ENCODE data around the gene SOCS3.
A peak's percentile ranks its signal among the peaks of the same experiment; 100 is the strongest.

SOCS3 gene, protein sequence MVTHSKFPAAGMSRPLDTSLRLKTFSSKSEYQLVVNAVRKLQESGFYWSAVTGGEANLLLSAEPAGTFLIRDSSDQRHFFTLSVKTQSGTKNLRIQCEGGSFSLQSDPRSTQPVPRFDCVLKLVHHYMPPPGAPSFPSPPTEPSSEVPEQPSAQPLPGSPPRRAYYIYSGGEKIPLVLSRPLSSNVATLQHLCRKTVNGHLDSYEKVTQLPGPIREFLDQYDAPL
- 421 to 744 reads per million in 2 donors for total RNA-seq

DNA sequence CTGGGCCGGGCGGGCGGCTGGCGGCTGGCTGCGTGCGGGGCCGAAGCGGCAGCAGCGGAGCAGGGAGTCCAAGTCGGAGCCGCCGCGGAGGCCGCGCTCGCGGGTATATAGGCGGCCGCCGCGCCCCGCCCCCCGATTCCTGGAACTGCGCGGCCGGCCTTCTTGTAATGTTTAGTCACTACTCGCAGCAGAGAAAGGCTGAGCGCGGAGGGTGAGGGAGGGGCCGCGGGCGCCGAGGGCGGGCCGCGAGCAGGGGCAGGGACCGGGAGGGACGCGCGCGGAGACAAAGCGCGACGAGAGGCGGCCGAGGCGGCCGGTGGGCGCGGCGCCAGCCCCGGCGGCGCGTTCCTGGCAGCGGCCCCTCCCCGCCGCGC, at the start of gene SOCS3:
SOCS3 (minus strand) TSS at position 81 of the 374 bp plus-strand sequence. CDS start 982 bp downstream, outside the sequence.
- peak; percentile 87 to 99 (median 95) for DNase-seq

GRCh38 chr17:78409191-78409928, 49.5 kb upstream of the SOCS3 start:
- DNase-seq, result no peak

DNA sequence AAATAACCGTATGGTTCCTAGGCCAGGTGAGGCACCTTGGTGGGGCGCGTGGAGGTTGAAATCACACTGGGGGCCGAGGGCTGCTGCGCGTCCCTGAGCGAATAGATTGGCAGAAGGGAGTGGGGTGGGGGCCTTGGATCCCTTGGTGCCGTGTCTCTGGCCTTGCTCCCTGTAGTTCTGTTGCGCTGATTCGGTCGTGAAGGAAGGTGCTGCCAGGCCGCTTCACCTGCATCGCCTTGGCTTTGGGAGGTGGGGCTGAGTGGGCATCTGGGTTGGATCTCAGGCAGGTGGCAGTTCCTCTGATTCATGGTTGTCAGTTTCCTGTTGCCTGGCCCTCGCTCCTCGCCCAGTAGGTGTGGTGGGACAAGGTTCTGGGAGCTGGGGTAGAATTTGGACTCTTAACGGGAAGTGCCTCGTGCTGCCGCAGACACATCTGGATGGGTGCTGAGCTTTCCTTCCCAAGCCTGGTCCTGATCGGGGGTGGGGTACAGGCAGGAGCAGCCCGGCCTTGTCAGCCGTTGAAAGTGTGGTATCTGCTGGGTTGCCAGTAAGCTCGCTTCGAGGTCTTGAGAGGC, 48.7 kb upstream of the SOCS3 start:
- DNase-seq, result no peak

- no peak for DNase-seq
Measured at GRCh38 chr17:78407387-78408000, 47.6 kb upstream of the SOCS3 start.

- no peak for DNase-seq
Measured at GRCh38 chr17:78406920-78407319, 47.0 kb upstream of the SOCS3 start.

DNA sequence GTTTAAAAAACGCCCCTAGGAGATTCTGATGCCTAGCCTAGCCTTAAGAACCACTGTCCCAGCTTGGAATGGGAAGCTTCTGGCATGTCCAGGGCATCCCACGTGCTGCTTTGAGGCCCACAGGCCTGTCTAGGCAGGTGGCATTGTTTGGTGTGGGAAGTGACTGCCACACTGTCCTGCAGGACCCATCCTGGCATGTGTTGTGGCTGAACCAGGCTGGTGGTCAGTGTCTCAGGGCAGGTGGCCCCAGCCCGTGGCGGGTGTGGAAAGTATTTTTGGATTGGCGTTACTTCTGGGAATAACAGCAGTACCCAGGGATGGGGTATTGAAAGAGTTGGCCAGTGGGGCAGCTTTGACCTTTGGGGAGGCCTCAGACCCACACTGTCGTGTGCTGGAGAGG, 46.5 kb upstream of the SOCS3 start:
- DNase-seq, result no peak

DNA sequence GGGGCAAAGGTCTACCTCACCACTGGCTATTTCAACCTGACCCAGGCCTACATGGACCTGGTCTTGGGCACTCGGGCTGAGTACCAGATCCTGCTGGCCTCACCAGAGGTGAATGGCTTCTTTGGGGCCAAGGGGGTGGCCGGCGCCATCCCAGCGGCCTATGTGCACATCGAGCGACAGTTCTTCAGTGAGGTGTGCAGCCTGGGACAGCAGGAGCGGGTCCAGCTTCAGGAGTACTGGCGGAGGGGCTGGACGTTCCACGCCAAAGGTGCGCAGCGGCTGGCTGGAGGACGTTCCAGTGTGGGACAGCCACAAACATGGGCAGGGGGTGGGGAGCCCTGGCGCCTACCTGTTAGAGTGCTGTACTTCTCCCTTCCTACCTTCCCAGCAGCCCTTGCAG, 43.9 kb upstream of the SOCS3 start:
- DNase-seq, result no peak

- DNase-seq, result no peak
Measured at GRCh38 chr17:78401891-78402290, 42.0 kb upstream of the SOCS3 start.

DNA sequence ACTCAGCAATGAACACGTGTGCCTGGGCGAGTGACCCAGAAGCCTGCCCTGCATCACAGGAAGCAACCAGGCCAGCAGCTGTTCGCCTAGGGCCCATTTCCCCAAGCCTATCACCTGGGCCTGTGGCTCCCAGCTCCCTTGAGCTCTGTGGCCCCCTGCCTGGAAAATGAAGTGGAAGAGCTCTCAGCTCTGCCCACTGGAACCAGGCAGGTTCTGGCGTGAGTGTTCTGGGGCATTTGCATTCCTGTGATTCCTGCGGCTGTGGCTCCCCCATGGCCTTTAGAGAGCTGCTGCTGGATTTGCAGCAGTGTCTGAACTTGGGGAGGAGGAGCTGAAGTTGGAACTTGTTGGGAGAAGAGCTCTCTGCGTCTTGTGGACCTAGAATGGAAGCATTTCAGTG, 41.4 kb upstream of the SOCS3 start:
- DNase-seq, result no peak

DNA sequence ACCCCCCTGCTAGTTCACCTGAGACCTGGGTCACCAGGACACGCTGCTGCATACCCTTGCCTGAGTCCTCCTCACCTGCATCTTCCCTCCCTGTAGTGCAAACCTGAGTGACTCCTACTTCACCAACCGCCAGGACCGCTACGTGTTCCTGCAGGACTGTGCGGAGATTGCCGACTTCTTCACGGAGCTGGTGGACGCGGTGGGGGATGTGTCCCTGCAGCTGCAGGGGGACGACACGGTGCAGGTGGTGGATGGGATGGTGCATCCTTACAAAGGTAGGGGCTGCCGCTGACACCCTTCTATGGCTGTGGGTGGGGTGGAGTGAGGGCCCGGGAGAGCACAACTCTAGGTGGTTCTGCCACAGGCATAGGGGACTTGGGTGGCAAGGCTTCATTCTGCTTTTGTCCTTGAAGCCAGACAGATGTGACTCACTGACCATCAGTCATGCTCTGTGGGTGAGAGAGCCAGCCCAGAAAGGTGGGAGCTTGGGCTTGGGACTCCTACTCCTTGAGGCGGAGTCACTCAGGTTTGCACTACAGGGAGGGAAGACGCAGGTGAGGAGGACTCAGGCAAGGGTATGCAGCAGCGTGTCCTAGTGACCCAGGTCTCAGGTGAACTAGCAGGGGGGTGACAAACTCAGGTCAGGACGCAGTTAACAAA, 40.8 kb upstream of the SOCS3 start:
- DNase-seq, result no peak

GRCh38 chr17:78399693-78400144, 39.8 kb upstream of the SOCS3 start:
- no peak for DNase-seq

DNA sequence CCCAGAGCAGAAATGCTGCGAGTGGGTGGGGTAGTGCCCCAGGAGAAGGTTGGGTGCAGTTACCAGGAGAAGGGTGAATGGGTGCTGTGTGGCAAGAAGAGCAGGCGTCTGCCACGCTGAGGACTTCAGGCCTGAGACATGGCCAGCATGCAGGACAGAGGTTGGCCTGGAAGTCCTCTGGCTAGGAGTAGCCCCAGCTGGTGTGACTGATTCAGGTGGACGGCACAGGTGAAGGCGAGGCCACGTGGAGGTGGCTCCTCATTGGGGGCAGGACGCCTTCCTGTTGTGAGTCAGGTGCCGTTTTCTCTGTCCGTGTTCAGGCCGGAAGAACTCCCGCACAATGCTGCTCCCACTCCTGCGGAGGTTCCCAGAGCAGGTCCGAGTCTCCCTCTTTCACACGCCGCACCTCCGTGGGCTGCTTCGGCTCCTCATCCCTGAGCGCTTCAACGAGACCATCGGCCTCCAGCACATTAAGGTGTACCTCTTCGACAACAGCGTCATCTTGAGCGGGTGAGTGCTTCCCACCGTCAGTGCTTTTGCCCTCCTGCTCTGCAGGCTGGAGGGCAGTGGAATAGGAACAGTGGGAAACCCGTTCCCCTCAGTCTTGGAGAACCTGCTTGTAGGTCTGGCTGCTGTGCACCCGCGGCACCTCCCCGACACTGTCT, 39.3 kb upstream of the SOCS3 start:
- no peak for DNase-seq

DNA sequence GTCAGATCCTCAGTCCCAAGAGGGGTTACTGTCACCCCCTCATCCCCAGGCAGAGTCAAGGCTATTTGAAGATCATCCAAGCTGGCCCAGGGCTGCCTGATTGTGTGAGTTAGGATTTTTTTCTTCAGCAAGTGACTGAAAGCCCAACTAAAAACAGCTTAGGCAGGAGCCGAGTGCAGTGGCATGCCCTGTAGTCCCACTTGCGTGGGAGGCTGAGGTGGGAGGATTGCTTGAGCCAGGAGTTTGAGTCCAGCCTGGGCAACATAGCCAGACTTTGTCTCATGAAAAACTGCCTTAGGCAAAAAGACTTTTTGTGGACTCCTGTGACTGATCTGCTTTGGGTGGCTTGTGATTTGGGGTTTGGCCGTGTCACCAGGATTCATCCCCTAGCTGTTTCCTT, 38.5 kb upstream of the SOCS3 start:
- no peak for DNase-seq

DNA sequence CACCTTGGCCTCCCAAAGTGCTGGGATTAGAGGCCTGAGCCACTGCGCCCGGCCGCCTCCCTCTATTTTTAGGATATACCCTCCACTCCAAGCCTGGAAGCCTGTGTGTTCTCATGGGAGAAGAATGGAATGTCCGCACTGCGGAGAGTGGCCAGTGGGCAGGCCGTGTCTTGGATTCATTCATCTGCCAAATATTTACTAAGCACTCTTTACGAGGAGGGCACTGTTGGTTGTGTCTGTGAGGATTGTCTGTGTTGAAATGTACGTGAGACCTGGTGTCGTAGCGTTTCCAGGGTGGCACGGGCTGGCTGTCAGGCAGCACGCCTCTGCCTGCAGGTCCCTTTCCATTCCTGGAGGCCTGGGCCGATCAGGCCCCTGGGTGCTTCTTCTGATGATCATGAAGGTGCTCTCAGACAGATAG, 37.8 kb upstream of the SOCS3 start:
- no peak for DNase-seq

DNA sequence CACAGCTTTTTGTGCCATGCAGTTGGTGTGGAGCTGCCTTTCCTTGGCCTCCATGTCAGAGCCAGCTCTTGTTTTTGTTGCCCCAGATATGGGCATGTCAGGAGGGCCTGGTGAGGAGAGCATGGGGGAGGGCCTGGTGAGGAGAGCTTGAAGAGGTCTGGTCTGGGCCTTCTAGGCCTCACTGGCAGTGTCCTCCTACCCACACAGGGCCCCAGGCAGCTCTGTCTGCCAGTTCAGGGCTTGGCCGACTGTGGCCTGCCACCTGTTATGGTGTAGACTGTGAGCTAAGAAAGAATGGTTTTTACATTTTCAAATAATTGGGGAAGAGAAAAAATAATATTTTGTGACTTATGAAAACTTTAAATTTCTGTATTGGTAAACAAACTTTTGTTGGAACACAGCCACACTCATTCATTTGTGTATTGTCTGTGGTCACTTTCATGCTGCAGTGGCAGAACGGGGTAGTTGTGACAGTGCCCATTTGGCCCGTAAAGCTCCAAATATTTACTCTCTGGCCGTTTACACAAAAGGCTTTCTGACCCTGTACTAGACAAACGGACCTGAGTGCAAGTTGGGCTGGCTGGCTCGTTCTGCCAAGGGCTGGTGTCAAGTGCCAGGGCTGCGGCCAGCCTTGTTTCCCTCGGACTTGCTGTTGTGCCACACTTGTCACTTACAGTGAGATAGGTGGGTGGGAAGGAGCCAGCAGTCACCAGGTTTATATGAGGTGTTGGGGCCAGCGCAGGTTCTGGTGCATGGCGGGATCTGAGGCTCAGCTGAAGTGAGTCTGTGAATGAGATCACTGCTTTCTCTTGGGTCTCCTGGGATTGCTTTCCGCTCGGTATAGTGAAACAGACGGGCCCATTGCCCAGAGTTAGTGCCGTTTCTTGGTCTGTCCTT, 36.8 kb upstream of the SOCS3 start:
- DNase-seq, result no peak

DNA sequence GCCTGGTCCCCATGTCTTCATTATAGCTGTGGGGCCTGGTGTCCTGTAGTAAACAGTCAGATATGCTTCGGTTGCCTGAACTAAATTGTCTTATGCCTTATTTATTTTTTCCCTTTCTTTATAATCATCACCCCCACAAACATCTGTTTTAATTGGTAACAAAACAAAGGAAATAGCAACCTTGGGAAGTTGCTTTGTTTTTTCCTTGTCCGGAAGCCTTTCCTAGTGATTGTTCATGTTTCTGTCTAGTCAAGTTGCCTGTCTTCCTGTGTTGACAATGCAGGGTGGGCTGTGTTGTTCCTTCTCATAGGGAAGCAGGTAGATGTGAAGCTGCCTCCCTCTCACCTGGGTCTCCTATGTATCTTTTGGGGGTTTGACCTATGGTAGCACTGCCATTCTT, 35.3 kb upstream of the SOCS3 start:
- no peak for DNase-seq

GRCh38 chr17:78394209-78394608, 34.3 kb upstream of the SOCS3 start:
- DNase-seq, result no peak

DNA sequence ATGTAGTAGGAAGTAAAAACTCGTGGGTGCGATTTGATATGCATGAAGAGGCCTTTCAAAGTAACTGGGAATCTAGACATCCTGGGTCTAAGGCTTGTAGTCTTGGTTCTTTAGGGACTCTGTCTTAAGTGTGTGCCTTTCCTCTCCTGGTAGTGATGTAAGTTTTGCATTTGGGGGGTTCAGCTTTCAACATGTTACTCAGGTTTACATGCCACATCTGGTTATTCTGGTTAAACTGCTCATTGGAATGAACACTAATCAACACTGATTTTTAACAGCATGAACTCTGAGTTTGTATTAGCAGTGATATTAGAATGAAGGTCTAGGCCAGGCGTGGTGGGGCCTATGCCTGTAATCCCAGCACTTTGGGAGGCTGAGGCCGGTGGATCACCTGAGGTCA, 33.7 kb upstream of the SOCS3 start:
- no peak for DNase-seq

DNA sequence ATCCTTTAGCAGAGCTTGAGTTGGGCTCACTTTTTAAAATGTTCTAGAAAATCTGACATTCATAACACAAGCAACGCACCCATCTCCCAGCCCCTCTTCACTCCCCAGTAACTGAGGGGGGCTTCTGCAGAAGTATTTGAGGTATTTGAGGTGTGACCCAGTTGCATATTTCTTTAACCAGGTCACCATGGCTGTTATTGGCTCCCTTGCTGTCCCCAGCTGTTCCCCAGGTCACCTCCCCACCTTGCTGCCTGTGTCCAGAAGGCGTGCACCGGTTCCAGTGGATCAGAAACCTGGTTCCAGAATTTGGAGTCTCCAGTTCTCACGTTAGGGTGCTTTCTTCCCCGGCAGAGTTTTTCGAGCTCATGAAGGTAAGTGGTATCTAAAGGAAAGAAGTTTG, 32.4 kb upstream of the SOCS3 start:
- DNase-seq, result no peak

GRCh38 chr17:78391843-78392242, 32.0 kb upstream of the SOCS3 start:
- DNase-seq, result no peak

DNA sequence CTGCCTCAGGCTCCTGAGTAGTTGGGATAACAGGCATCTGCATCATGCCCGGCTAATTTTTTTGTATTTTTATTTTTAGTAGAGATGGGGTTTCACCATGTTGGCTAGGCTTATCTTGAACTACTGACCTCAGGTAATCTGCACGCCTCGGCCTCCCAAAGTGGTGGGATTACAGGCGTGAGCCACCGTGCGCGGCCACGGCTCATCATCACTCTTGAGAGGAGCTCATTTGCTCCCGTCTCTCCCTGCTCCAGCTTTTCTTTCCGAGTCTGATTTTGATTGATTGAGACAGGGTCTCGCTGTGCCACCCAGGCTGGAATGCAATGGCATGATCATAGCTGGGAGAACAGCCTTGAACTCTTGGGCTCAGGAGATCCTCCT, 31.2 kb upstream of the SOCS3 start:
- no peak for DNase-seq

All from T-helper 2 cell (primary cell).